ENCODE results near the gene SPAG7.

SPAG7 gene

GRCh38 chr17:4974115-4974670 is 6.6 kb upstream of the SPAG7 start:
- DNase-seq (ENCODE audit: low read depth), result no peak
- TF ChIP-seq CTCF (IDR thresholded peaks at IDR 0.05; ENCODE audit: insufficient read depth, low read depth, low read length, missing control alignments), result no peak
- H3K4me3 ChIP-seq (ENCODE audit: low read depth, low read length), result no peak overlapping the region

GRCh38 chr17:4973256-4974114 is 5.9 kb upstream of the SPAG7 start:
- H3K4me3 ChIP-seq (ENCODE audit: low read depth, low read length), result no peak overlapping the region
- no peak for TF ChIP-seq CTCF (IDR thresholded peaks at IDR 0.05; ENCODE audit: insufficient read depth, low read depth, low read length, missing control alignments)
- DNase-seq (ENCODE audit: low read depth), result no peak

- H3K4me3 ChIP-seq (ENCODE audit: low read depth, low read length), result no peak overlapping the region
- no peak for DNase-seq (ENCODE audit: low read depth)
- no peak for TF ChIP-seq CTCF (IDR thresholded peaks at IDR 0.05; ENCODE audit: insufficient read depth, low read depth, low read length, missing control alignments)
Observed at GRCh38 chr17:4972752-4973151, 5.1 kb upstream of the SPAG7 start.

- H3K4me3 ChIP-seq (ENCODE audit: low read depth, low read length), result no peak overlapping the region
- DNase-seq (ENCODE audit: low read depth), result no peak
- TF ChIP-seq CTCF (IDR thresholded peaks at IDR 0.05; ENCODE audit: insufficient read depth, low read depth, low read length, missing control alignments), result no peak
Observed at GRCh38 chr17:4972322-4972721, 4.7 kb upstream of the SPAG7 start.

GRCh38 chr17:4971826-4972225 is 4.2 kb upstream of the SPAG7 start:
- TF ChIP-seq CTCF (IDR thresholded peaks at IDR 0.05; ENCODE audit: insufficient read depth, low read depth, low read length, missing control alignments), result no peak
- no peak overlapping the region for H3K4me3 ChIP-seq (ENCODE audit: low read depth, low read length)
- DNase-seq (ENCODE audit: low read depth), result no peak

GRCh38 chr17:4970273-4970672 is 2.7 kb upstream of the SPAG7 start:
- no peak overlapping the region for H3K4me3 ChIP-seq (ENCODE audit: low read depth, low read length)
- no peak for DNase-seq (ENCODE audit: low read depth)
- no peak for TF ChIP-seq CTCF (IDR thresholded peaks at IDR 0.05; ENCODE audit: insufficient read depth, low read depth, low read length, missing control alignments)
